Measurements from ENCODE around the gene SRCIN1. TPM values are rescaled to one million over a fixed set of nuclear protein-coding genes. Genes with fewer than 3 reads are reported as not detected.

SRCIN1 gene
- total RNA-seq, 1 experiment from 2014 or later: 16.7 TPM

GRCh38 chr17:38617074-38617860 lies 11.5 kb upstream of the SRCIN1 start:
- Histone ChIP-seq H4K20me1 (ENCODE audit: insufficient read depth) (no peaks in the 10 kb centered on the region), H3K9me3 (ENCODE audit: insufficient read depth, low read depth) (no peaks in the 10 kb centered on the region), H3K79me2 (ENCODE audit: low read depth) (no peaks in the 10 kb centered on the region), H3K4me1 (replicated peaks; ENCODE audit: insufficient read depth) (0 out of 2 replicates have a peak, but pooled peaks cover 8% of the 10 kb centered on the region), H2AFZ (no peak overlapping the region), H3K4me2 (no peak overlapping the region), H3K9me2 (ENCODE audit: insufficient read depth) (no peaks in the 10 kb centered on the region), H3K27me3 (ENCODE audit: insufficient read depth, low read depth) (no peaks in the 10 kb centered on the region; the same call in 1 of the 2 replicates), H3K27ac (no peak overlapping the region), H3K36me3 (ENCODE audit: low read depth) (no peaks in the 10 kb centered on the region), H3F3A (ENCODE audit: insufficient read depth, low read depth) (no peaks in the 10 kb centered on the region), H3K4me3 (no peak overlapping the region)
- intact Hi-C loops (cut with micrococcal nuclease; ENCODE audit: unreplicated experiment): no loop called here
- TF ChIP-seq, protein P1, sequence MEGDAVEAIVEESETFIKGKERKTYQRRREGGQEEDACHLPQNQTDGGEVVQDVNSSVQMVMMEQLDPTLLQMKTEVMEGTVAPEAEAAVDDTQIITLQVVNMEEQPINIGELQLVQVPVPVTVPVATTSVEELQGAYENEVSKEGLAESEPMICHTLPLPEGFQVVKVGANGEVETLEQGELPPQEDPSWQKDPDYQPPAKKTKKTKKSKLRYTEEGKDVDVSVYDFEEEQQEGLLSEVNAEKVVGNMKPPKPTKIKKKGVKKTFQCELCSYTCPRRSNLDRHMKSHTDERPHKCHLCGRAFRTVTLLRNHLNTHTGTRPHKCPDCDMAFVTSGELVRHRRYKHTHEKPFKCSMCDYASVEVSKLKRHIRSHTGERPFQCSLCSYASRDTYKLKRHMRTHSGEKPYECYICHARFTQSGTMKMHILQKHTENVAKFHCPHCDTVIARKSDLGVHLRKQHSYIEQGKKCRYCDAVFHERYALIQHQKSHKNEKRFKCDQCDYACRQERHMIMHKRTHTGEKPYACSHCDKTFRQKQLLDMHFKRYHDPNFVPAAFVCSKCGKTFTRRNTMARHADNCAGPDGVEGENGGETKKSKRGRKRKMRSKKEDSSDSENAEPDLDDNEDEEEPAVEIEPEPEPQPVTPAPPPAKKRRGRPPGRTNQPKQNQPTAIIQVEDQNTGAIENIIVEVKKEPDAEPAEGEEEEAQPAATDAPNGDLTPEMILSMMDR (conservative IDR thresholded peaks at IDR 0.05): no peak
- TF ChIP-seq EZH2 (IDR thresholded peaks at IDR 0.05; ENCODE audit: low read depth): no peak
- POLR2A ChIA-PET (ENCODE audit: unreplicated experiment): no interaction called here
- CTCF ChIA-PET: no interaction called here
- no TSS peak for BruUV-seq (replicated peaks)
- no peak for DNase-seq

- no peak overlapping the region for H2AFZ ChIP-seq
- TF ChIP-seq EZH2 (IDR thresholded peaks at IDR 0.05; ENCODE audit: low read depth): no peak
- TF ChIP-seq, protein P1 (conservative IDR thresholded peaks at IDR 0.05): no peak
- CTCF ChIA-PET: interaction anchor here (0.6 kb wide), 1 partner anchor 31 kb away, joined by 19 read pairs; no protein-coding TSS in a partner anchor
- intact Hi-C loops (cut with micrococcal nuclease; ENCODE audit: unreplicated experiment): no loop called here
- POLR2A ChIA-PET (ENCODE audit: unreplicated experiment): interaction anchor here (0.9 kb wide), 1 partner anchor 144 kb away, joined by 7 read pairs; no protein-coding TSS in a partner anchor
- no peak overlapping the region for H3K27ac ChIP-seq
- no peaks in the 10 kb centered on the region for H3K9me2 ChIP-seq (ENCODE audit: insufficient read depth)
- H3F3A ChIP-seq (ENCODE audit: insufficient read depth, low read depth): no peaks in the 10 kb centered on the region
- DNase-seq: no peak
- no peak overlapping the region for H3K4me3 ChIP-seq
- H3K36me3 ChIP-seq (ENCODE audit: low read depth): no peaks in the 10 kb centered on the region
- no peaks in the 10 kb centered on the region for H3K79me2 ChIP-seq (ENCODE audit: low read depth)
- no TSS peak for BruUV-seq (replicated peaks)
- no peak overlapping the region for H3K4me2 ChIP-seq
- H3K27me3 ChIP-seq (ENCODE audit: insufficient read depth, low read depth): no peaks in the 10 kb centered on the region
- no peaks in the 10 kb centered on the region for H3K9me3 ChIP-seq (ENCODE audit: insufficient read depth, low read depth)
- H3K4me1 ChIP-seq (replicated peaks; ENCODE audit: insufficient read depth): 0 out of 2 replicates have a peak, but pooled peaks cover 8% of the 10 kb centered on the region
- H4K20me1 ChIP-seq (ENCODE audit: insufficient read depth): no peaks in the 10 kb centered on the region
These were observed 10.6 kb upstream of the SRCIN1 start for GRCh38 chr17:38616361-38616760.

DNA sequence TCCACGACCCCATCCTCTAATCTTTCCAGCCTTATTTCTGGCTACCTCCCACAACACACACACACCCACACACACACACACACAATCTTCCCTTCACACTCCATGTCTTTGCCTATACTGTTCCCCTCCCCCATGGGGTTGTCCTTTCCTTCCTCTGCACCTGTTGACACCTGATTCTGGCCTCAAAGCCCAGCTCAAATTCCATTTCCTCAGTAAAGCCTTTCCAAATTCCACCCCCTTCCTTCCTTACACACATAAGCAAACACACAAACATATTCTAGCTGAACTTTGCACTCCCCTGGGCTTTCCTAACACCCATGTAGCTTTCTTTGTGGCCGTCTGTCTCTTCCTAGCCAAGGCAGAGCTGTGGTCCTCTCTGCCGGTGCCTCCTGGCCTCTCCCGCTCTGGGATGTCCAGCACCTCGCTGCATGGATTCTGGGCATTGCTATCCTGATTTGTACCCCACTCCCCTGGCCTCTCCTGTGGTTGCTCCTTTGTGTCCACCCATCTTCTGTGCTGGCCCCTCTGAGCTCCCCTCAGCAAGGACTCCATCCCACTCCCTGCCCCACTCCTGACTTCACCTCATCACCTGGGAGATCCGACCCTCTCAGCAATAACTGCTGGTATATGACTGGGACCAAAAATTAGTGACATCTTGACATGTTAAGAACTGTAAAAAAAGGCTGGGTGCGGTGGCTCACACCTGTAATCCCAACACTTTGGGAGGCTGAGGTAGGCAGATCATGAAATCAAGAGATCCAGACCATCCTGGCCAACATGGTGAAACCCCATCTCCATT lies 8.4 kb upstream of the SRCIN1 start:
- no TSS peak for BruUV-seq (replicated peaks)
- no peaks in the 10 kb centered on the region for H3K27me3 ChIP-seq (ENCODE audit: insufficient read depth, low read depth)
- H3K36me3 ChIP-seq (ENCODE audit: low read depth): no peaks in the 10 kb centered on the region
- 0 out of 2 replicates have a peak, but pooled peaks cover 8% of the 10 kb centered on the region for H3K4me1 ChIP-seq (replicated peaks; ENCODE audit: insufficient read depth)
- H3K9me3 ChIP-seq (ENCODE audit: insufficient read depth, low read depth): no peaks in the 10 kb centered on the region
- no peak overlapping the region for H3K4me3 ChIP-seq
- no peak overlapping the region for H3K4me2 ChIP-seq
- no peaks in the 10 kb centered on the region for H3F3A ChIP-seq (ENCODE audit: insufficient read depth, low read depth)
- TF ChIP-seq, protein P1 (conservative IDR thresholded peaks at IDR 0.05): no peak
- TF ChIP-seq EZH2 (IDR thresholded peaks at IDR 0.05; ENCODE audit: low read depth): no peak
- CTCF ChIA-PET: no interaction called here
- no peak overlapping the region for H3K27ac ChIP-seq
- intact Hi-C loops (cut with micrococcal nuclease; ENCODE audit: unreplicated experiment): no loop called here
- no peak for DNase-seq
- no peaks in the 10 kb centered on the region for H3K9me2 ChIP-seq (ENCODE audit: insufficient read depth)
- H4K20me1 ChIP-seq (ENCODE audit: insufficient read depth): no peaks in the 10 kb centered on the region
- no peak overlapping the region for H2AFZ ChIP-seq
- no peaks in the 10 kb centered on the region for H3K79me2 ChIP-seq (ENCODE audit: low read depth)
- POLR2A ChIA-PET (ENCODE audit: unreplicated experiment): no interaction called here

Measured in PC-9 (cell line).